Activated CD8-positive, alpha-beta T cell treated with anti-CD3 and anti-CD28 coated beads for 36 hours (primary cell): ENCODE results near the gene ZNF362. TPM values are rescaled to one million over a fixed set of nuclear protein-coding genes. Genes with fewer than 3 reads are reported as not detected.

Experiments used
- ATAC-seq: fragments of 200-7000 bp; cut with Tn5 transposase; one replicate; pipeline ENCODE4 v1.10.0; 2021; ENCODE audit warnings: mild to moderate bottlenecking, moderate library complexity
- CTCF ChIA-PET: fragments of 350-600 bp; sonication (Branson Sonifier 250); formaldehyde crosslinking; loops from one replicate; lab custom pipeline; 2021; ENCODE audit warnings: antibody characterized with exemption; lab: Charles Lee
- POLR2A ChIA-PET: fragments of 350-600 bp; sonication (Branson Sonifier 250); formaldehyde crosslinking; loops from one replicate; lab custom pipeline; 2021; ENCODE audit warnings: antibody characterized with exemption; lab: Charles Lee
- DNase-seq: peaks from one replicate; pipeline ENCODE4 v3.0.0-alpha.2; 2020
- H3K27ac Mint-ChIP-seq: one replicate; pipeline ENCODE4 v1.8.0; 2021; ENCODE audit warnings: mild to moderate bottlenecking, mixed read lengths
- H3K27me3 Mint-ChIP-seq: one replicate; pipeline ENCODE4 v1.8.0; 2021; ENCODE audit warnings: mixed read lengths
- H3K36me3 Mint-ChIP-seq: one replicate; pipeline ENCODE4 v1.8.0; 2021; ENCODE audit warnings: low read depth, mixed read lengths
- H3K4me1 Mint-ChIP-seq: one replicate; pipeline ENCODE4 v1.8.0; 2021; ENCODE audit warnings: low read depth, mixed read lengths
- H3K4me3 Mint-ChIP-seq: one replicate; pipeline ENCODE4 v1.8.0; 2021; ENCODE audit warnings: mild to moderate bottlenecking, moderate library complexity, mixed read lengths
- H3K9me3 Mint-ChIP-seq: one replicate; pipeline ENCODE4 v1.8.0; 2021; ENCODE audit warnings: mixed read lengths
- intact Hi-C: fragments of 100-400 bp; cut with micrococcal nuclease; formaldehyde crosslinking; loops from one replicate; pipeline ENCODE4 v1.10.0; 2022
- total RNA-seq, 2 experiments: library from RNA; stranded (reverse); gene quantifications; one replicate each; pipeline ENCODE4 v1.2.3, GENCODE V29; 2021
- TF ChIP-seq, protein P1 (sequence below): fragments of 200-600 bp; IDR thresholded peaks from one replicate; pipeline ENCODE4 v1.8.0; 2022; ENCODE audit warnings: antibody characterized with exemption, mild to moderate bottlenecking

The ZNF362 gene
- total RNA-seq, 2 experiments from 2014 or later, result 5.4 to 7.8 TPM

DNA sequence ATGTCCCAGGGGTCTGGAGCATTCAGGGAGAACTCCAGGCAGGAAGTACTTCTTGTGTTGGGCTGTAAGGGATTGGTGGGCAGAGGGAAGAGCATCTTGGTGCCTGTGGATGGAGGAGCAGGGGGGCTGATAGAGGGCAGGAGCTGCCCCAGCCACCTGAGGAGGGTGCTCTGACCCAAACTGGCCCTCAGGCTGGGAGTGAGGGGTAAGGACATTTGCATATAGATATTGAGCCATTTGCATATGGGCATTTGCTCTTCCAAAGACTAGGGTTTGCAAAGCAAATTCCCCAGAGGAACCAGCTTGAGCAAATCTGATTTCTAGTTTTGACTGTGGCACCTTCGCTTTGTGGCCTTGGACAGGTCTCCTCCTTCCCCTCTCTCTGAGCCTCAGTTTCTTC, 18.2 kb downstream of the ZNF362 start:
- Mint-ChIP-seq H3K27me3 (no peaks in the 10 kb centered on the region), H3K4me1 (peaks cover 13% of the 10 kb centered on the region), H3K27ac (no peak overlapping the region), H3K36me3 (no peaks in the 10 kb centered on the region), H3K9me3 (no peaks in the 10 kb centered on the region), H3K4me3 (no peak overlapping the region)
- intact Hi-C loops, result no loop called here
- TF ChIP-seq, protein P1, sequence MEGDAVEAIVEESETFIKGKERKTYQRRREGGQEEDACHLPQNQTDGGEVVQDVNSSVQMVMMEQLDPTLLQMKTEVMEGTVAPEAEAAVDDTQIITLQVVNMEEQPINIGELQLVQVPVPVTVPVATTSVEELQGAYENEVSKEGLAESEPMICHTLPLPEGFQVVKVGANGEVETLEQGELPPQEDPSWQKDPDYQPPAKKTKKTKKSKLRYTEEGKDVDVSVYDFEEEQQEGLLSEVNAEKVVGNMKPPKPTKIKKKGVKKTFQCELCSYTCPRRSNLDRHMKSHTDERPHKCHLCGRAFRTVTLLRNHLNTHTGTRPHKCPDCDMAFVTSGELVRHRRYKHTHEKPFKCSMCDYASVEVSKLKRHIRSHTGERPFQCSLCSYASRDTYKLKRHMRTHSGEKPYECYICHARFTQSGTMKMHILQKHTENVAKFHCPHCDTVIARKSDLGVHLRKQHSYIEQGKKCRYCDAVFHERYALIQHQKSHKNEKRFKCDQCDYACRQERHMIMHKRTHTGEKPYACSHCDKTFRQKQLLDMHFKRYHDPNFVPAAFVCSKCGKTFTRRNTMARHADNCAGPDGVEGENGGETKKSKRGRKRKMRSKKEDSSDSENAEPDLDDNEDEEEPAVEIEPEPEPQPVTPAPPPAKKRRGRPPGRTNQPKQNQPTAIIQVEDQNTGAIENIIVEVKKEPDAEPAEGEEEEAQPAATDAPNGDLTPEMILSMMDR, result no peak
- ATAC-seq (no peak), DNase-seq (no peak)
- ChIA-PET CTCF (interaction anchor here (3.2 kb wide), 1 partner anchor 21 kb away, joined by 17 read pairs; no protein-coding TSS in a partner anchor), POLR2A (interaction anchor here (0.9 to 1.0 kb wide), 2 partner anchors 8 to 14 kb away, joined by 3 read pairs; no protein-coding TSS in a partner anchor)

- H3K4me3 Mint-ChIP-seq, result no peak overlapping the region
- CTCF ChIA-PET, result interaction anchor here (3.2 kb wide), 1 partner anchor 20 kb away, joined by 17 read pairs; no protein-coding TSS in a partner anchor
- no peaks in the 10 kb centered on the region for H3K36me3 Mint-ChIP-seq
- H3K4me1 Mint-ChIP-seq, result peaks cover 13% of the 10 kb centered on the region
- POLR2A ChIA-PET, result interaction anchor here (1.0 kb wide), 1 partner anchor 9 kb away, joined by 3 read pairs; no protein-coding TSS in a partner anchor
- no peak overlapping the region for H3K27ac Mint-ChIP-seq
- intact Hi-C loops, result no loop called here
- DNase-seq, result no peak
- TF ChIP-seq, protein P1, result no peak
- ATAC-seq, result no peak
- no peaks in the 10 kb centered on the region for H3K9me3 Mint-ChIP-seq
- H3K27me3 Mint-ChIP-seq, result no peaks in the 10 kb centered on the region
Measured at GRCh38 chr1:33275195-33275594, 18.9 kb downstream of the ZNF362 start.

DNA sequence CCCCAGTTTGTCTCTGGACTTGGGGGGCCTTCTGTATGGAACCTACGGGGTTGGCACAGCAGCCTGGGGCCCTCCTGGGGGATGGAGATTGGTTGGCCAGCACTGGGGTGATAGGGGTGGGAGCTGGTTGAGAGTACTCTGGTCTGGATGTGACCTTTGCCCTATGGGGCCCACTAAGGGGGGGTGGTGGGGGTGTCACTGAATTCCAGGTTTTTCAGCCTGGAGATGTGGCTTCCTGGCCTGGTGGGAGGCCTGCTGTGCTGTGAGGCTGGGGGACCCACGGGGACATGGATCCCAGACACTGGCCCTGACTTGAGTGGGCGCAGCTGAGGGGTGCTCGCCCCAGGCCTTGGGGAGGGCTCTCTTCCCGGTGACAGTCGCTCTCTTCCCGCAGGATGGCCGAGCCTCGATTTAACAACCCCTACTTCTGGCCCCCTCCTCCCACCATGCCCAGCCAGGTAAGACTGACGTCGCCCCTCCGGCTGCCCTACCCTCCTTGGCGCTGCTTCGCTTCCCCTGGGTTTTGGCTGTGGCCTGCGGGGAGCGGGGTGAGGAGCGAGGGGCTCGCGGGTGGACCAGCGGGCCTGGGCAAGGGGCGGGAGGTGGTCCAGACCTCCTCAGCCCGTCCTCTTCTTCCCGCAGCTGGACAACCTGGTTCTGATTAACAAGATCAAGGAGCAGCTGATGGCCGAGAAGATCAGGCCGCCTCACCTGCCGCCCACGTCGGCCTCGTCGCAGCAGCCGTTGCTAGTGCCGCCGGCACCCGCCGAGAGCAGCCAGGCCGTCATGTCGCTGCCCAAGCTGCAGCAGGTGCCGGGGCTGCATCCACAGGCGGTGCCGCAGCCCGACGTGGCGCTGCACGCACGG, 19.6 kb downstream of the ZNF362 start:
- ChIA-PET POLR2A (no interaction called here), CTCF (no interaction called here)
- Mint-ChIP-seq H3K27ac (no peak overlapping the region), H3K36me3 (no peaks in the 10 kb centered on the region), H3K4me3 (no peak overlapping the region), H3K4me1 (peaks cover 13% of the 10 kb centered on the region), H3K27me3 (no peaks in the 10 kb centered on the region), H3K9me3 (no peaks in the 10 kb centered on the region)
- TF ChIP-seq, protein P1, result no peak
- ATAC-seq (no peak), DNase-seq (no peak)
- intact Hi-C loops, result no loop called here

- CTCF ChIA-PET, result no interaction called here
- Mint-ChIP-seq H3K27ac (no peak overlapping the region), H3K4me1 (peaks cover 13% of the 10 kb centered on the region), H3K4me3 (no peak overlapping the region), H3K27me3 (no peaks in the 10 kb centered on the region), H3K9me3 (no peaks in the 10 kb centered on the region), H3K36me3 (peaks cover 5% of the 10 kb centered on the region)
- POLR2A ChIA-PET, result no interaction called here
- intact Hi-C loops, result no loop called here
- TF ChIP-seq, protein P1, result no peak
- DNase-seq, result no peak
- ATAC-seq, result no peak
Measured at GRCh38 chr1:33276573-33277298, 20.4 kb downstream of the ZNF362 start.
